Activated gamma-delta T cell (primary cell): ENCODE measurements around the gene NBPF9.
"Not testable (repeated sequence)": the region's sequence is repeated elsewhere in the genome, so short reads cannot be mapped to it uniquely, and the experiment has no call there.

Experiments used
- DNase-seq: peaks from one replicate; lab custom pipeline; 2025; lab: John Stamatoyannopoulos, UW
- total RNA-seq, 2 donors: gene quantifications; one replicate each; lab custom pipeline; 2026; lab: John Stamatoyannopoulos, UW

Gene NBPF9
- total RNA-seq, result 19.4 to 28.2 reads per million in 2 donors

GRCh38 chr1:149103109-149104081, at the start of gene NBPF9:
NBPF9 (minus strand) TSS chr1:149103551; CDS start chr1:149082139, 21,412 bp downstream.
- DNase-seq, result not testable (repeated sequence)

GRCh38 chr1:149149909-149150308, 46.6 kb upstream of the NBPF9 start:
- DNase-seq, result not testable (repeated sequence)

- not testable (repeated sequence) for DNase-seq
Measured at GRCh38 chr1:149137585-149137984, 34.2 kb upstream of the NBPF9 start.

GRCh38 chr1:149130938-149131337, 27.6 kb upstream of the NBPF9 start:
- not testable (repeated sequence) for DNase-seq

- DNase-seq, result not testable (repeated sequence)
Measured at GRCh38 chr1:149129245-149129644, 25.9 kb upstream of the NBPF9 start.

- not testable (repeated sequence) for DNase-seq
Measured at GRCh38 chr1:149126555-149127145, 23.3 kb upstream of the NBPF9 start.

GRCh38 chr1:149123948-149124926, 20.9 kb upstream of the NBPF9 start:
- DNase-seq, result not testable (repeated sequence)

- not testable (repeated sequence) for DNase-seq
Measured at GRCh38 chr1:149112828-149113227, 9.5 kb upstream of the NBPF9 start.

- DNase-seq, result not testable (repeated sequence)
Measured at GRCh38 chr1:149110343-149110742, 7.0 kb upstream of the NBPF9 start.

- DNase-seq, result not testable (repeated sequence)
Measured at GRCh38 chr1:149102574-149102973, 777 bp downstream of the NBPF9 start.

GRCh38 chr1:149098276-149098675, 5.1 kb downstream of the NBPF9 start:
- DNase-seq, result not testable (repeated sequence)

- not testable (repeated sequence) for DNase-seq
Measured at GRCh38 chr1:149093155-149093554, 10.2 kb downstream of the NBPF9 start.

GRCh38 chr1:149075505-149076127, 27.7 kb downstream of the NBPF9 start:
- DNase-seq, result not testable (repeated sequence)

GRCh38 chr1:149064611-149065010, 38.7 kb downstream of the NBPF9 start:
- not testable (repeated sequence) for DNase-seq

GRCh38 chr1:149043056-149043455, 60.3 kb downstream of the NBPF9 start:
- DNase-seq, result not testable (repeated sequence)

- not testable (repeated sequence) for DNase-seq
Measured at GRCh38 chr1:149033916-149034315, 69.4 kb downstream of the NBPF9 start.

- not testable (repeated sequence) for DNase-seq
Measured at GRCh38 chr1:149024327-149024726, 79.0 kb downstream of the NBPF9 start.

- DNase-seq, result not testable (repeated sequence)
Measured at GRCh38 chr1:149018577-149018976, 84.8 kb downstream of the NBPF9 start.

GRCh38 chr1:149016626-149017025, 86.7 kb downstream of the NBPF9 start:
- not testable (repeated sequence) for DNase-seq

- DNase-seq, result not testable (repeated sequence)
Measured at GRCh38 chr1:149015522-149015921, 87.8 kb downstream of the NBPF9 start.

GRCh38 chr1:149013513-149013912, 89.8 kb downstream of the NBPF9 start:
- DNase-seq, result not testable (repeated sequence)
